ENCODE data around the gene ETF1.
A peak's percentile ranks its signal among the peaks of the same experiment; 100 is the strongest.
"Not testable (repeated sequence)": the region's sequence is repeated elsewhere in the genome, so short reads cannot be mapped to it uniquely, and the experiment has no call there.

ETF1 gene

DNA sequence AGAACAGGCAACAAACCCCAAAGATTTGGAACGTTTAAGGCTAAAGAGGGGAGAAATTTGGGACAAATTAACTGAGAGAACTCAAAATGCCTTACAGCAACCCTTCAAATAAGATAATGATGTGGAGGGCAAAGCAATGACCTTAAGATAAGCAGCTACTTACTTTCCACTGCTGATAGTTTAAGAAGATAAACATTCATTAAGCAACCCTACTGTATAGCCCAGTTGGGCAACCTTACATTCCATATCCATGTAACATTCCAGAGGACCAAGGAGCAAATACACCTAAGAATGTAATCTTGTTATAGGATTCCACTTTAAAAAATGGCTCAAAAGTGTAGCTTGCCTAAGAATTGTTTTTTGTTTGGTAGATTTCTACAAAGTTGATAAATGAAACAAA lies 14.8 kb downstream of the ETF1 start:
- no peak for DNase-seq

DNA sequence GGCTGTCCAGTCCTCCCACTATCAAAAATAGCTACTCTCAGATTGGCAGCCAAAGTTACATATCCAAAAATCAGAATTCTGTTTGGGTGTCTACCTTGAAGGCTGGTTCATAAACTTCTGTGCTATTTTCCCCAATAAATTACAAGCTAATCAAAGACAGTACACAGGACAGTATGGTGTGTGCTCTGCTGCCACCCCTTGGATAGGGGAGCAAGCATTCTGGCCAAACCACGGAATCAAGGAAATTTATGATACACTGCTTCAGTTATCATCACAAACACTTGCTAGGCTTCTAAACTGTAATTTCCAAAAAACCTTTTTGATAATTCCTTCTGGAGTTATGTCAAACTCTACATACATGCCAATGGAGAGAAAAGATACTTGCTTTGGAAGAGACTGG lies 15.9 kb downstream of the ETF1 start:
- DNase-seq: no peak

GRCh38 chr5:138523406-138523805 lies 19.6 kb downstream of the ETF1 start:
- no peak for DNase-seq

DNA sequence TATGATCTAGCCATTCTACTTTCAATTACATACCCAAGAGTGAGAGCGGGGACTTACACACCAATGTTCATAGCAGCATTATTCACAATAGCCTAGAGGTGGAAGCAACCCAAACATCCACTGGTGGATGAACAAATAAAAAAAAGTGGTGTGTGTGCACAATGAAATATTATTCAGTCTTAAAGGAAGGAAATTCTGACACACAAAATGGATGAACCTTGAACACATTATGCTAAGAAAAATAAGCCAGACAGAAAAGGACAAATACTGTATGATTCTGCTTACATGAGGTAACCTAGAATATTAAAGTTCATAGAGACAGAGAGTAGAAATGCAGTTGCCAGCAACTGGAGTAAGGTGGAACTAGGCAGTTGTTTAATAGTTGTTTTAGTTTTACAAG lies 22.1 kb downstream of the ETF1 start:
- no peak for DNase-seq

GRCh38 chr5:138517437-138517836 lies 25.6 kb downstream of the ETF1 start:
- DNase-seq: no peak

DNA sequence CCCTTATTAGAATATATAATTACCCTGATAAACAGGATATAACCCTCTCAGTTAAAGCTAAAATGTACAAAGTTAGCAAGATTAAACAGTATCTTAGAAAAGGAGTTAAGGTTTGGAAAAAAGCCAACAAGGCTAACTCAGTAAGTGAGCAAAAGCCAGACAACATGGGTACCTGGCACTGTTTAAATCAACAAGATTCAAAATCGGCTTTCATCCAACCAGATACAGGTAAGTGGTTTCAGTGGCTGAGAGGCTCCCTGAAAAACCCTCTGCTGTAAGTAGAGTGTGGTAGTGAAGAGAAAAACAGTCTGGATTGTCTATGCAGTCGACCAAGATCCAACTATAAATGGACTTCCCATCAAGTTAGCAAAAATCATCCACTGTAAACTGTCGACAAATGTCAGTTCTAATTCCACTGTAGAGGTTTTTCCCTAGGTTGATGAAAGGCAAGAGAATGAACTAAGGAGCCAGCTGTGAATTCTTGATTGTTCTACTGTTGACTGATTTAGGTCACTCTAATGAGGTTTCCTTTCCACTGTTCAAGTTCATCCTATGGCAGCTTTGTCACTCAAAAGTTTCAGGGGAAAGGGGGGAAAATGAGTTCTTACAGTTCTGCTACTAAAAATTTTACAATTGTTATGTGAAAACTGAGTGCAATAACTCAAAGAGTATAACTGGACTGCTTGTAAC lies 27.3 kb downstream of the ETF1 start:
- DNase-seq: no peak

GRCh38 chr5:138514021-138514420 lies 29.0 kb downstream of the ETF1 start:
- DNase-seq: no peak

GRCh38 chr5:138508958-138509357 lies 34.1 kb downstream of the ETF1 start:
- no peak for DNase-seq

DNA sequence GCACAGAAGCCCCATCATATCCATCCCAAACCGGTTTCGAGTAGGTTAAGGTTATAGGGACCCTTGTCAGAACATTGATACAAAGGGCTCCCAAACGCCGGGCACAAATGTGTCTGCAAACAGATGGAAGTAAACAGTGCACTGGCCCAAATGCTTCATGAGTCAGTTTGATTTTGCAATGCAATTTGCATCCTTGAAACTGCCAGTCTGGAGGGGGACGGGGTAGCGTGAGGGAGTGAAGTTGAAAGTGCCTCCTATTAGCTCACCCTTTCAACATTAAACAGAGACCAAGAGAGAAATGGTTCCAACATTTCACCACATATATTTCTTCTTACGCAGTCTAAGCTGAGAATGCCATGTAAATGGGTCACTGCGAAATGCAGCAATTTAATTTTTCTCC lies 35.6 kb downstream of the ETF1 start:
- DNase-seq: not testable (repeated sequence)

- DNase-seq: no peak
Measured at GRCh38 chr5:138506370-138507306, 36.4 kb downstream of the ETF1 start.

DNA sequence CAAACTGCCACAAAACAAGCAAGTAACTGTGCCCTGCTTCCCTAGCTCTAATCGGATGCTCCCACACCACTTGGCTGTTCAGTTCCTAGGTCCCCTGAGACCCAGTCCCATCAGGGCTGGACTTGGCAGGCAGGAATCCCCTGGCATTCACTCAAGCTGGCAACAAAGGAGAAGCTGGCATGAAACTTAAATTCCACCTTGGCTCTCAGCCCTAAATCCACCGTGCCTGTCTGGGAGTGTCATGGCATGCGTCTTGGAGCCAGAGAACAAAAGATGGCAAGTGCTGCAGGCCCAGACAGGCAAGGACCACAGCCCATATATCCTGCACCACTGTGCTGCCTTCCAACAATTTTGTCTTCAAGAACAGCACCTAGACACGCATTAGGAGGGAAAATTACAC lies 38.2 kb downstream of the ETF1 start:
- DNase-seq: peak; percentile 28

DNA sequence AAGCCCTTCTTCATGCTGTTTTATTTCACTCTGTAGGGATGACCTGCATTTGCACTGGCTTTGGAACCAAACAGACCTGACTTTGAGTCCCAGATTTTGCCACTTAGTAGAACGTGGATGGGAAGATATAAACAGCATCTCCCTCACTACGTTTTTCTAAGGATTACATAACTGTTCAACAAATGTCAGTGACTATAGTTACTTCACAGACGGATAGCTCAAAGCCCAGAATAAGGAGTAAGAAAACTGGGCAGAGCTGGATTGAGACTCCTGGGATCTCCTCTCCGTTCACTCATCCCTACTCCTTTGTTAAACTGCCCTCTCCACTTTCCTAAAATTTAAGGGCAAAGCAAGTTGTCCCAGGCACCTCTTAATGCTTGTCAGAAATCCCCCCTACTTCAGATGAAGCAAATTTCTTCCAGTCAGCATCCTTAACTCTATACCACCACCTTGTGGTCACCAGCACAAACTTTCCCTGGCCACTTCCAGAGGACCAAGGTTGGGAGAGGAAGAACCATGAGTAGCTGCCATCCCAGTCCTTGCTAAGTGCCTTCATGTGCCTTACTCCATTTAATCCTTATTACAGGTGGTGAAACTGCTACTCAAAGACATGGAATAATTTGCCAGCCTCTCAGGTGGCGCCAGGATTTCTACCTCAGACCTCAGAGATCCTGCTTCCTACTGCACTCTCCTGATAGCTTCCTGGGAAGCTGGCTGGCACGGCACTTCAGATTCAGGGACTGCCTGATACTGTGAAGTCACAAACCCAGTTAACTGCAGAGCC lies 39.4 kb downstream of the ETF1 start:
- peak; percentile 62 for DNase-seq

DNA sequence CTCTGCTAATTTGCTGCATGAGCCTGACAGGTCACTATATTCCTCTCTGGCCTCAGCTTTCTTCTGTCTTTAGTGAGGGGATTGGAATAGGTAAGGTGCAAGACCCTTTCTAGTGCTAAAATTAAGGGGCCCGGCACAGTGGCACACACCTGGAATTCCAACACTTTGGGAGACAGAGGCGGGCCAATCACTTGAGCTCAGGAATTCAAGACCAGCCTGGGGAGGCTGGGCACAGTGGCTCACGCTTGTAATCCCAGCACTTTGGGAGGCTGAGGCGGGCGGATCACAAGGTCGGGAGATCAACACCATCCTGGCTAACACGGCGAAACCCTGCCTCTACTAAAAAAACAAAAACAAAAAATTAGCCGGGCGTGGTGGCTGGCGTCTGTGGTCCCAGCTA lies 40.5 kb downstream of the ETF1 start:
- DNase-seq: no peak

- DNase-seq: no peak
Measured at GRCh38 chr5:138502121-138502520, 40.9 kb downstream of the ETF1 start.

DNA sequence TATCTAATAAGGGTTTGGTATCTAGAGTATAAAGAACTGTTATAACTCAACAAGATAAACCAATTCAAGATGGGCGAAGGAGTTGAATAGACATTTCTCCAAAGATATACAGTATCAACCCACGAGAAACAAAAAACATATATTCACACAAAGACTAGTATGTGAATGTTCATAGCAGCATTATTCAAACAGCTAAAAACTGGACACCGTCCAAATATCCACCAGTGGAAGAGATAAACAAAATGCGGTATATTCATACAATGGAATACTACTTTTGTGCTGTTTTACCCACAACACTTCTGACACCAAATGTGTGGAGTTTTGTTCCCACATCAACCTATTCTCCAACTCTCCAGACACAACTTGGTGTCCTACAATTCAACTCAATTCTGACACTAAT lies 44.7 kb downstream of the ETF1 start:
- DNase-seq: no peak

- DNase-seq: no peak
Measured at GRCh38 chr5:138495351-138495750, 47.7 kb downstream of the ETF1 start.

- DNase-seq: no peak
Measured at GRCh38 chr5:138492560-138493045, 50.4 kb downstream of the ETF1 start.

- peak; percentile 54 for DNase-seq
Measured at GRCh38 chr5:138491669-138492559, 51.1 kb downstream of the ETF1 start.

DNA sequence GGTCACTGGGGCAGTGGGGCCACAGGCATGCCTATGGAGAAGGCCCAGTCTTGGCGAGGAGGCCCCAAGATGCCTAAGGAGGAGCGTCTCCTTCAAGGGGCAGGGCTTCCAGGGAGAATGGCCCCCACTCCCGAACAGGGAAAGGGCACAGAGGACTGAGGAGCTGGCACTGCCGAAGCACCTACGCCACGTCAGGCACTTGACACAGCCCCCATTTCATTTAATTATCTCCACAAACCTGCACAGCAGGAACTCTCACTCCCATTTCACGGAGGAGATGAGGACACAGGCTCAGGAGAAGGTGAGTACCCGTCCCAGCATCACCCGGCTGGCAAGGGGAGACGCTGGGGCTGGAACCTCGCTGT lies 51.8 kb downstream of the ETF1 start:
- no peak for DNase-seq

- DNase-seq: no peak
Measured at GRCh38 chr5:138490648-138491283, 52.3 kb downstream of the ETF1 start.

- no peak for DNase-seq
Measured at GRCh38 chr5:138489683-138490061, 53.4 kb downstream of the ETF1 start.

- DNase-seq: no peak
Measured at GRCh38 chr5:138488481-138488945, 54.5 kb downstream of the ETF1 start.

Data from NCI-H345 (cell line).